HG03025 (cell line): ENCODE measurements around the gene XPNPEP3.
"Not testable (repeated sequence)": the region's sequence is repeated elsewhere in the genome, so short reads cannot be mapped to it uniquely, and the experiment has no call there.

Experiments used
- ATAC-seq: cut with Tn5 transposase; IDR thresholded peaks from one replicate; pipeline ENCODE4 v1.9.1; 2021; ENCODE audit warnings: mild to moderate bottlenecking, moderate library complexity; ENCODE audit not compliant: unreplicated experiment, low FRiP score

XPNPEP3 gene

DNA sequence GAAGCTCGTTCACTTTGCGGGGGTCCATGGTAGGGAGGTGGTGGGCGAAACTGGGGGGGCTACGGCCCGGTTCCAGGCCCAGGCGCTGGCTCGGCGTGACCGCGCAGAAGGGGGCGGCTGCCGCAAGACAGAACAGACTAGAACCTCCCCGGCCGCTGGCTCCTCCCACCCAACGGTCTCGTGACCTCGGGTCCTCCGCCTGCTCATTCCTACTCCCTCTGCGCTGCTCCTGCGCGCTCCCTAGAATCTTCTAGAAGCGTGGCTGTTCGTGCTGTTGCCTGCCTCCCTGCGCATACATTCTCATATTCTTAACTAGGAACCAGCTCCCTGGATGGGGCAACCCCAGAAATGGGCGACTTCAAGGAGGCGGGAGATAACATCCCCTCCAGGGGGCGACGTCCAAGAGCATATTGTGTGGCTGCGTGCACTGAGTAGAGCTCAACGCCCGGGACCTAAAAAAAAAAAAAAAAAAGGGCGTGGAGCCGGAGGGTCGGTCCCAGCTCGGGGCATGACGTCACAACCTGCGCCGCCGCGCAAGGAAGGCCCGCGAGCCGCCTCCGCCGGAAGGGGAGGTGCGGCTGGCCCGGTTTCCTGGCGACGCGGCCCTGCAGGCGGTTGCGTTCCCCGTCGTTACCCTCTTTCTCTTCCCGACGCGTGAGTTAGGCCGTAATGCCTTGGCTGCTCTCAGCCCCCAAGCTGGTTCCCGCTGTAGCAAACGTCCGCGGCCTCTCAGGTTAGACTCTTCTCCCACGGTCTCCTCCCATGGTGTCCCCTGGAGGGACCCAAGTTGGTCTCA, at the start of gene XPNPEP3, which contains the start of gene ST13:
TSS of gene XPNPEP3 (plus strand) at position 636 of the 796 bp plus-strand sequence. CDS start at position 670, 34 bp downstream.
TSS of gene ST13 (minus strand) at position 127 of the 796 bp plus-strand sequence. CDS start at position 28, 99 bp downstream.
- ATAC-seq: peak; percentile 82

DNA sequence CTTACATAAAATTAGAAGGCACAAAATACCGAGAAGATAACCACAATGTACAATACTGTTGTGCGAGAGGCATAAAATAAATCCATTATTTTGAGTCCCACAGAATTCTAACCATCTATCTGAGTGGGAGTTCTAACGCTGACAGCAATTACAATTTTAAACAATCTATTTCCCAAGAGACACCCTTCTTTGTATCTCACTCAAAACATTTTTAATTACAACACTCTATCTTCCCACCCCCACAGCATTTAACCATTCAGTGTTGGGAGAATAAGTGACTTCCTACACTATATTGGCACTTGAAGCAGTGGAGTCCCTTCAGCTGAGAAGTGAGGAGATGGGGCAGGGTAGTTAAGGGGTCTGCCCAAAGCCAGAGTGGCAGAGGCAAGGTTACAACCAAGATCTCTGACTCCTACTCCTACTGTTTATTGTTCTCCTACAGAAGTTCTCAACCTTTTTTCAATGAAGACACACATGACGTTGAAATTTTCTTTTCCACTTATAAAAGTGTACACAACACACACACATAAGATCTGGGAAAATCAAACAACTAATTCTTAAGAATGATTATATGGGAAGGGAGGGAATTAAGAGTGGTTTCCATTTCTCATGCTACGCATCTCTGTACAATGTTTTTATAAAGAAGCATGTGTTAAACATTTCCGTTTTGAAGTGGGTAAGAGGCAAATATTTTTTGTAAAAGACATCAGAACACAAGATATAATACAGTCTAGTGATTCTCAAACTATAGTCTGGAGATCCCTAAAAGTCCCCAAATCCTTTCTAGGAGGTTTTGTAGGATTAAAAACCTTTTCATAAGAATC, 48.7 kb upstream of the XPNPEP3 start:
- no peak for ATAC-seq

DNA sequence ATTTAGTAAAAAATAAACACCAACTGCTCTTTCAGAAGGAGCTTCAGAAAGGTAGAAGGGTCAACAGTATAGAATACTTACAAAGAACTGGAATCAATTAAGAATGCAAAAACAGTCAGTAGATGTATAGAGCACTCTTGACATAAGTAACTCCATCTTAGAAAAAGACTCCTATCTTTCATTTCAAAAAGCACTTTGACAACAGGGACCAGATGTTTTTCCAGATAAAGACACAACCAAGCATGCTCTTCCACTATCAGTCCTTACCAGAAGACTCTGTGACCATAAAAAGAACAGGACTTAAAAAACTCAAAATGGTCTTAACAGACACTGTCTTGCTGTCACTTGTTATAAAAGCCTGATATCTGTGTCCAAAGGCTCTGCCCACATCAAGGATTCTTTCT, 43.0 kb upstream of the XPNPEP3 start:
- no peak for ATAC-seq

- no peak for ATAC-seq
These were observed 39.2 kb upstream of the XPNPEP3 start for GRCh38 chr22:40817737-40818136.

- no peak for ATAC-seq
These were observed 38.7 kb upstream of the XPNPEP3 start for GRCh38 chr22:40818192-40818746.

DNA sequence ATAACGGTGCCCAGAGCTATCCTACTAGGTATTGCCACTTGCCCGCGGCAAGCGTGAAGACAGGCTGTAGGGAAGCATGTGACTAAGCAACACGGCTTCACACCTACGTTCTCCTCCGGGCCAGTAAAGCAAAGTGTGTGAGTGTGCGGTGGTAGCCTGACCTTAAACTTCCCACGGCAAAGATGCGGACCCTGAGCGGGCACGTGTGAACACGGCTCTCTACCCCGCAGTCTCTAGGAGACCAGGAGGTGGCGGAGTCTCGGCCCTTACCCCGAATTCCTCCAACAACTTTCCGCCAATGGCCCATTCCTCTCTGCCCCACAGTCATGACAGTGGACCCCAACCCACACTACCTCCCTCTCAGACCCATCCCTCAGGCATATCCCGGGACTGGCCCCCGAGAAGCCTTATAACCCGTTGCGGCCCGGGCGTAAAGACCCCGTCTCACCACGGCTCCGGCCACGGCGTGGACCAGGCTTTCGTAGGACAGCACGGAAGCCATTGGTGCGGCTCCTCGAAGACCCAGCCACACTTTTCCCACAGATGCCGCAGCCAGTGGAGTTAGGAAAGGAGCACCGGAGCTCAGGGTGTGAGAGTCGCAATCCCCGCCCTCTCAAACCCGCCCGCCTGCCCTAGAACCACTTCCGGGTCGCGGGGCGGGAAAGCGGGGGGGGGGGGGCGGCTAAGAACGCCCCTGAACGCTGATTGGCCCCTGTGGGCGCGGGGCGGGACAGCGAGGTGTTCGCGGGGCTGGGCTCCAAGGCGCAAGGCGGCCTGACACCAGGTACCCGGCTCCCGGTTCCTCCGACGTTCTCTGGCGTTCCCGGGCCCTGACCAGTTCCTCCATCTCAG, 38.0 kb upstream of the XPNPEP3 start, which contains the start of gene SLC25A17:
TSS of gene SLC25A17 (minus strand) at position 600 of the 852 bp plus-strand sequence. CDS start at position 502, 98 bp downstream.
- no peak for ATAC-seq

- ATAC-seq: no peak
These were observed 37.3 kb upstream of the XPNPEP3 start for GRCh38 chr22:40819599-40820140.

DNA sequence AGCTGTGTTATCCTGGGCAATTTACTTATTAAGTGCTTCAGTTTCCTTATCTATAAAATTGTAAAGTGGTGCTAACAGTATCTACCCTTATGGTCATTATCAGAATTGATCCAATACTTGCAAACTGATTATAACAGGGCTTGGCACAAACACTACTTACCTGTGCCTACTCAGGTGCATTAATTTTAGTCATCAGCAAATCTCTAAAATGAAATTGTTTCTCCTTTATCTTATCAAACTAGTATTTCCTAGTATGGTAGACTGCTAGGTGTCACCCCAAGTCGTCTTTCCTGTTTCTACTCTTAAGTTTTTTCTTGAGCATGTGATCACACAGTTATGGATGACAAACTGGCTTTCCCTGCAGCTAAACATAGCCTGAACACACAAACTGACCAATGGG, 33.5 kb upstream of the XPNPEP3 start:
- no peak for ATAC-seq

GRCh38 chr22:40826292-40826691, 30.7 kb upstream of the XPNPEP3 start:
- ATAC-seq: not testable (repeated sequence)

- no peak for ATAC-seq
These were observed 29.8 kb upstream of the XPNPEP3 start for GRCh38 chr22:40826984-40827741.

DNA sequence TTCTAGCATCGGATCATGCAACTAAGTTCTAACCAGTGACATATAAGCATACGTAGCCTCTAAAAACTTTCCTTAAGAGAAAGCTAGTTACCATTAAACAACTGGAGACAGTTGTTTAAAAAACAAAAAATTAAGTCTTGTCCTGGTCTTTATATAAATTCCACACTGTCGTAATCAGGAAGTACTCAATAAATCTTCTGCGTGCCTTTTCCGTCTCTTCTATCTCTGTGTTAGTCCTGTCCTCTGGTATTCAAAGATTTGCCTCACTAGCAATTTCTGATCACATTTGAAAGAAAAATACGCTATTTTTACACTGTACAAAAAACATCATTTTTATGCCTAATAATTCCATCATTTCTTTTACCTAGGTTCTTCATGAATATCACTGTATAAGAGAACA, 27.8 kb upstream of the XPNPEP3 start:
- ATAC-seq: no peak

DNA sequence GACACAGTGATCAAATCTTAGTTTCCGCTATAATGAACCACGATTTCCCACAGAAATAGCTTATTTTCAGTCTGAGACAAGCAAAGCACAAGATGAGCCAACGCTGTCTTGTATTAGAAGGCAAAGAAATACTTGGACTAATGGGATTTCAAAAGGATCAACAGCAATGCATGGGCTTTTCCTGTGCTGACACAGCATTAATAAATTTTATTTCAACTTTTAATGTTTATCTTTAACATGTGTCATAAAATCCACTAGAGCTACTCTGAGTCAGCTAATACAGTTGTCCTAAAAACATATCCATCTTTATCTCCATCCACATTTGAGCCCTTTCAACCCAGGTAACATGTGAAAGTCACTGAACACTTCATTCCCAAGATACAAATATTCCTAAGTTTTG, 22.3 kb upstream of the XPNPEP3 start:
- no peak for ATAC-seq

DNA sequence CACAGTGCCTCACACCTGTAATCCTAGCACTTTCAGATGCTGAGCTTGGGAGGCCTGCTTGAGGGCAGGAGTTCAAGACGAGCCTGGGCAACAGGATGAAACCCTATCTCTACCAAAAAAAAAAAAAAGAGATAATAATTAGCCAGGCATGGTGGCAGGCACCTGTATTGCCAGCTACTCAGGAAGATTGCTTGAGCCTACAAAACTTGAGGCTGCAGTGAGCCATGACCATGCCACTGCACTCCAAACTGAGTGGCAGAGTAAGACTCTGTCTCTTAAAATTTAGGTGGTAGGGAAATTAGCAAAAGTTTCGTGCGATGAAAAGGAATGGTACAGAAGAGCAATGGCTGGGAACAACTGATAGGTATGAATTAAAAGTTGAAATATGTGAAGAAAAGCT, 18.5 kb upstream of the XPNPEP3 start:
- ATAC-seq: no peak

- ATAC-seq: no peak
These were observed 12.0 kb upstream of the XPNPEP3 start for GRCh38 chr22:40844951-40845350.

- not testable (repeated sequence) for ATAC-seq
These were observed 11.1 kb upstream of the XPNPEP3 start for GRCh38 chr22:40845816-40846215.

DNA sequence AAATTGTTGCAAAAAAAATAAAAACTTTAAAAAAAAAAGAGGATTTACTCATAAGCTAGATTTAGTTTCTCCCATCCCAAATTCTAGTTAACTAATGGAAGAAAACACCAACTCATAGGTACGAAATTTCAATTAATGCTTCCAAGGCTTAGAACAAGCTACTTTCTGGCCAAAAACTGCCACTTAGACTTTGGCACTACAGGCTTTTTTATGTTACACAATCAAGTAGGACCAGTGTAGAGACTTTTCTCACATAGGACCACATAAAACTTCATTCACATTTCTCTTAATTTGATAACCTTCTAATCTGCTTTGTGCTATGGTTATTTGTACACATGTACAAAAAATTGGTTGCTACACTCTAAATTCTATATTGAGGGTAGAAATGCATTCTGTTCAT, 3.6 kb upstream of the XPNPEP3 start:
- no peak for ATAC-seq

DNA sequence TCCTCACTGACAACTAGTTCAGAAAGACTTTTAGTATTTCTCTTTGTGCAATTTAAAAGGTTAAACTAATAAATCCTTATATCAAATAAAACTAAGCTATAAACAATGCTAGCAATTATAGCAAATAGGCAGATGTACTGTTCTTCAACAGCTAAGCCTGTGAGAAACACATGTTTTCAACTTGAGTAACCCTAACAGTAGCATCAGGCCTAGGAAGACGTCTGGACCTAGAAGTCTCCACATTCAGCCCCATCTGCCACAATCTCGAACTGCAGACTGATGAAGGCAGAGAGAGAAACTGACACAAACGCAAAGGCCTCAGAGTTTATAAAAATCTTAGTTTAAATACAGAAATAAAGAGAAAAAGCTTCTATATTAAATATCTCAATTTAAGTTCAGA, 3.0 kb upstream of the XPNPEP3 start:
- ATAC-seq: no peak

GRCh38 chr22:40855071-40855978, 1.6 kb upstream of the XPNPEP3 start:
- ATAC-seq: no peak
